GM12878 (cell line): ENCODE measurements around the gene PRDM16. TPM values are rescaled to one million over a fixed set of nuclear protein-coding genes. Genes with fewer than 3 reads are reported as not detected.

Source experiments
- ATAC-seq: fragments of 200-7000 bp; cut with Tn5 transposase; 3 replicates; pipeline ENCODE4 v1.9.1; 2020; ENCODE audit warnings: mild to moderate bottlenecking, moderate library complexity
- BruUV-seq: library from RNA; stranded (reverse); fragments of 400-500 nt; replicated peaks from 2 replicates; lab custom pipeline; 2021; lab: Mats Ljungman, UMichigan
- CTCF ChIA-PET: fragments of 300-600 bp; sonication (Branson Sonifier 250); formaldehyde crosslinking; extraction: SDS; loops from one replicate; lab custom pipeline; 2021; ENCODE audit warnings: inconsistent platforms; lab: Yijun Ruan, JAX
- POLR2A ChIA-PET: fragments of 350-600 bp; formaldehyde crosslinking; extraction: SDS; loops from one replicate; lab custom pipeline; 2021; ENCODE audit warnings: inconsistent platforms; lab: Charles Lee
- RAD21 ChIA-PET: fragments of 300-600 bp; sonication (Branson Sonifier 250); formaldehyde crosslinking; loops from one replicate; lab custom pipeline; 2023; ENCODE audit warnings: antibody characterized with exemption; ENCODE audit not compliant: unreplicated experiment; lab: Charles Lee
- SMC1A ChIA-PET: fragments of 300-600 bp; sonication (Branson Sonifier 250); formaldehyde crosslinking; loops from one replicate; lab custom pipeline; 2023; ENCODE audit not compliant: unreplicated experiment, uncharacterized antibody; lab: Charles Lee
- DNase-seq: peaks from one replicate; pipeline ENCODE4 v3.0.0-alpha.2; 2011; ENCODE audit warnings: low read depth, low spot score
- FAIRE-seq: peaks from 3 replicates; lab custom pipeline; 2011; peaks lifted over from hg19 to GRCh38; lab: Jason Lieb, UNC
- H2AFZ ChIP-seq: 2 replicates; pipeline ENCODE4 v1.6.0; 2011; ENCODE audit warnings: low read depth, low read length, control low read depth; ENCODE audit not compliant: control insufficient read depth
- H3K27ac ChIP-seq: 2 replicates; pipeline ENCODE4 v1.5.1; 2011; ENCODE audit warnings: control low read depth; ENCODE audit not compliant: control insufficient read depth, insufficient read depth
- H3K27me3 ChIP-seq, 2 experiments: replicated peaks in 1 of 2; 2 replicates each; pipeline versions ENCODE4 v1.6.0 to v1.6.1; 2011; ENCODE audit warnings: low read length in 1 of 2; ENCODE audit not compliant: control insufficient read depth in 2 of 2, insufficient read depth in 2 of 2
- H3K36me3 ChIP-seq, 2 experiments: 2 replicates each; pipeline ENCODE4 v1.5.1; 2011; ENCODE audit warnings: low read length in 1 of 2; ENCODE audit not compliant: control insufficient read depth in 2 of 2, insufficient read depth in 2 of 2
- H3K4me1 ChIP-seq: 2 replicates; pipeline ENCODE4 v1.6.1; 2011; ENCODE audit warnings: mild to moderate bottlenecking, low read length, moderate library complexity, mixed read lengths; ENCODE audit not compliant: control insufficient read depth, insufficient read depth
- H3K4me2 ChIP-seq: 2 replicates; pipeline ENCODE4 v1.6.0; 2011; ENCODE audit warnings: control low read depth; ENCODE audit not compliant: control insufficient read depth, insufficient read depth
- H3K4me3 ChIP-seq: fragments of 200-600 bp; sonication (generic); 2 replicates; pipeline ENCODE4 v1.5.1; 2016
- H3K79me2 ChIP-seq: 2 replicates; pipeline ENCODE4 v1.6.0; 2011; ENCODE audit warnings: low read length; ENCODE audit not compliant: control insufficient read depth, insufficient read depth
- H3K9ac ChIP-seq: 2 replicates; pipeline ENCODE4 v1.8.0; 2011; ENCODE audit warnings: low read length, control low read depth, mixed read lengths; ENCODE audit not compliant: control insufficient read depth, insufficient read depth
- H3K9me3 ChIP-seq: replicated peaks from 3 replicates; pipeline ENCODE4 v1.5.1; 2011; ENCODE audit warnings: mild to moderate bottlenecking, low read length; ENCODE audit not compliant: control insufficient read depth, insufficient read depth
- H4K20me1 ChIP-seq: 2 replicates; pipeline ENCODE4 v1.6.0; 2011; ENCODE audit not compliant: control insufficient read depth, insufficient read depth
- CHD4 ChIP-seq: fragments of 200-600 bp; sonication (generic); IDR thresholded peaks from 2 replicates; pipeline ENCODE4 v1.6.1; 2016; ENCODE audit warnings: mild to moderate bottlenecking
- SRF ChIP-seq, 2 experiments: IDR thresholded peaks; 2 replicates each; pipeline ENCODE4 v1.6.1; 2011; ENCODE audit warnings: low read depth in 2 of 2, low read length in 2 of 2, mild to moderate bottlenecking in 1 of 2, moderate library complexity in 1 of 2
- ZBED1 ChIP-seq: IDR thresholded peaks from 2 replicates; pipeline ENCODE4 v1.6.1; 2016; ENCODE audit warnings: borderline replicate concordance
- WGBS: methylation state at CpG from one replicate; pipeline ENCODE4 v1.1.6; 2016; ENCODE audit warnings: low lambda C conversion rate; ENCODE audit not compliant: insufficient replicate concordance, insufficient coverage; ENCODE audit errors: missing lambda C conversion rate; 5-methylcytosine and 5-hydroxymethylcytosine counted together
- in situ Hi-C: fragments of 300-500 bp; cut with MboI; formaldehyde crosslinking; loops from 9 replicates; pipeline ENCODE4 v1.14.3; 2018; ENCODE audit warnings: mixed read lengths
- intact Hi-C: fragments of 100-400 bp; cut with micrococcal nuclease; formaldehyde crosslinking; loops from one replicate; pipeline ENCODE4 v1.14.2; 2022; ENCODE audit not compliant: unreplicated experiment
- polyA plus RNA-seq, 11 experiments: library from polyadenylated mRNA; depleted of rRNA in 4 of 11; unstranded in 6 of 11; stranded (reverse) in 5 of 11; fragments of >200 nt; fragmentation: Nextera tagmentation in 4 of 11; fragmentation: Illumina TruSeq in 1 of 11; extraction: Ambion mirVana in 4 of 11; extraction: Trizol in 1 of 11; gene quantifications; 1 replicate in 1 of 11; 2 replicates in 10 of 11; pipeline versions ENCODE4 v1.2.1 to v1.2.3, GENCODE V29; 2011 to 2016; ENCODE audit warnings: inconsistent platforms in 2 of 11, missing spikeins in 2 of 11, low read depth in 1 of 11
- total RNA-seq, 4 experiments: library from RNA; depleted of rRNA in 3 of 4; stranded (reverse); fragments of >200 nt in 3 of 4; fragmentation: Illumina TruSeq in 1 of 4; extraction: Trizol in 1 of 4; gene quantifications; 2 replicates each; pipeline versions ENCODE4 v1.2.1 to v1.2.3, GENCODE V29; 2013 to 2021
- TF ChIP-seq, protein P1 (sequence below): IDR thresholded peaks from 2 replicates; pipeline ENCODE4 v1.6.1; 2011; ENCODE audit warnings: mild to moderate bottlenecking, low read depth, low read length, moderate library complexity; ENCODE audit not compliant: insufficient replicate concordance

Gene PRDM16
- total and polyA plus RNA-seq, 10 of the 15 experiments (the other 5 are each of a cell fraction or from before 2014, with no cell fraction given), result 0.03 TPM; not detected in 9

DNA sequence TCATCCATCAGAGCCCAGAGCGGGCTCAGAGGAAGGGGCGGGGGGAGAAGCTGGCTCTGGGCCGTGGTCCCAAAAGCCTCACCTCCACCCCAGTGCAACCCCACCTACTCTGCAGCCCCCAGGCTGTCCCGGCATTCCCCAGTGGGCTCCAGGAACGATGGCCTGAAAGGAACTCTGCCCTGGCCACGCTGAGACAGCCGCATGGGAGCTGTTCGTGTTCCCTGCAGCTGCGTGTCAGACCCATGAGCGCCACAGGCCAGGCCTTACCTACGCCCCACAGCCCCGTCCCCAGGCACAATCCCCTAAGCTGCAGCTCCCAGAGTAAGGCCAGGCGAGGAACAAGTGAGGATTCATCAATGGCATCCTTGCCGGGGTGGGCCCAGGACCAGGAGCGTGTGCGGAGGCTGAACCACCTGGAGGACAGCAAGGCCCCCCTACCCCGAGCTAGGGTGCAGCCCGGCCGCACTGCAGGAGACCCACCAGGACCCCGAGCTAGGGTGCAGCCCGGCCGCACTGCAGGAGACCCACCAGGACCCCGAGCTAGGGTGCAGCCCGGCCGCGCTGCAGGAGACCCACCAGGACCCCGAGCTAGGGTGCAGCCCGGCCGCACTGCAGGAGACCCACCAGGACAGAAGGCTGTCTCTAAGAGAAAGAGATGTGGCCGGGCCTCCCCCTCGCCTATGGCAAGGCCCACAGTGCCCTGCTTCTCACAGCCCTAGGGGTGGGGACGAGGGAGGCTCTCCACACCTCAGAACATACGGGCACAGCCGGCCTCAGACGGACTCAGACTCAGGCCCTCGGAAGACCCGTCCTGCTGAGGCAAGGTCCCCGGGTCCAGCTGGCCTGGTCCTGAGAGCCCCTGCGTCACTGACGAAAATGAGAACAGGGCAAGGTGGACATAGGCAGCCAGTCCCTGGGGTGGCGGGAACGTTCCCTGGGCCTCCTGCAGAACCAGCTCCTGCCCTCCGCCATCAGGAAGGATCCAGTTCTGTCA, 359.0 kb downstream of the PRDM16 start:
- WGBS, result 45% methylated on average over 36 of the region's 43 CpGs
- no peaks in the 10 kb centered on the region for H3K36me3 ChIP-seq
- no peak overlapping the region for H3K4me3 ChIP-seq
- no peak overlapping the region for H3K27ac ChIP-seq
- RAD21 ChIA-PET, result no interaction called here
- H3K9me3 ChIP-seq, result no peaks in the 10 kb centered on the region
- FAIRE-seq (no peak), ATAC-seq (no peak), DNase-seq (no peak)
- intact Hi-C loops (no loop called here), in situ Hi-C loops (loop anchor here (5.0 to 10.0 kb wide), 2 partner anchors 1016 to 1233 kb away; partner anchors contain the start of genes FAAP20 and PEX10)
- no TSS peak for BruUV-seq
- H3K27me3 ChIP-seq, result no peaks in the 10 kb centered on the region
- CTCF ChIA-PET, result interaction anchor here (1.1 kb wide), 1 partner anchor 11 kb away, joined by 3 read pairs; no protein-coding TSS in a partner anchor
- H3K9ac ChIP-seq, result no peak overlapping the region
- no peak for TF ChIP-seq ZBED1
- SMC1A ChIA-PET, result no interaction called here
- no peaks in the 10 kb centered on the region for H3K79me2 ChIP-seq
- H4K20me1 ChIP-seq, result no peaks in the 10 kb centered on the region
- no peak overlapping the region for H3K4me2 ChIP-seq
- POLR2A ChIA-PET, result no interaction called here
- H2AFZ ChIP-seq, result no peak overlapping the region
- no peaks in the 10 kb centered on the region for H3K4me1 ChIP-seq

DNA sequence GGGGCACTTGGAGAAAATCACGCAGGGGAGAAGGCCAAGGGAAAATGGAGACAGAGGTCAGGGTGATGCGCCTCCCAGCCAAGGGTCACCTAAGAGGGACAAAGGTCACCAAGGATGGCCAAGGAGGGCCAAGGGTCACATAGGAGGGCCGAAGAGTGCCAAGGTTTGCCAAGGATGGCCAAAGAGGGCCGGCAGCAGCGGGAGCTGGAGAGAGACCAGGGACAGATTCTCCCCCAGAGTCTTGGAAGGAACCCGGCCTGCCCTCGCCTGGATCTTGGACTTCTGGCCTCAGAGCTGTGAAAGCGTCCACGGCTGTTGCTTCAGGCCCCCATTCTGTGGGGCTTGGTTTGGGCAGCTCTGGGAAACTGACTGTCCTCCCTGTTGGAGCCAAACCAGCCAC, 359.9 kb downstream of the PRDM16 start:
- FAIRE-seq (no peak), DNase-seq (no peak), ATAC-seq (no peak)
- no peaks in the 10 kb centered on the region for H3K4me1 ChIP-seq
- no peaks in the 10 kb centered on the region for H3K27me3 ChIP-seq
- 24% methylated on average over 9 of the region's 9 CpGs for WGBS
- no peaks in the 10 kb centered on the region for H3K79me2 ChIP-seq
- no peaks in the 10 kb centered on the region for H3K9me3 ChIP-seq
- H3K4me3 ChIP-seq, result no peak overlapping the region
- no peak overlapping the region for H3K4me2 ChIP-seq
- RAD21 ChIA-PET, result no interaction called here
- POLR2A ChIA-PET, result no interaction called here
- SMC1A ChIA-PET, result no interaction called here
- H3K9ac ChIP-seq, result no peak overlapping the region
- no TSS peak for BruUV-seq
- no peak overlapping the region for H2AFZ ChIP-seq
- no peaks in the 10 kb centered on the region for H3K36me3 ChIP-seq
- in situ Hi-C loops (loop anchor here (5.0 to 10.0 kb wide), 2 partner anchors 1017 to 1234 kb away; partner anchors contain the start of genes FAAP20 and PEX10), intact Hi-C loops (no loop called here)
- TF ChIP-seq SRF (IDR thresholded peaks at IDR 0.05; ENCODE audit: low read depth in 2 of 2, low read length in 2 of 2), result no peak
- no peak for TF ChIP-seq CHD4
- TF ChIP-seq, protein P1, sequence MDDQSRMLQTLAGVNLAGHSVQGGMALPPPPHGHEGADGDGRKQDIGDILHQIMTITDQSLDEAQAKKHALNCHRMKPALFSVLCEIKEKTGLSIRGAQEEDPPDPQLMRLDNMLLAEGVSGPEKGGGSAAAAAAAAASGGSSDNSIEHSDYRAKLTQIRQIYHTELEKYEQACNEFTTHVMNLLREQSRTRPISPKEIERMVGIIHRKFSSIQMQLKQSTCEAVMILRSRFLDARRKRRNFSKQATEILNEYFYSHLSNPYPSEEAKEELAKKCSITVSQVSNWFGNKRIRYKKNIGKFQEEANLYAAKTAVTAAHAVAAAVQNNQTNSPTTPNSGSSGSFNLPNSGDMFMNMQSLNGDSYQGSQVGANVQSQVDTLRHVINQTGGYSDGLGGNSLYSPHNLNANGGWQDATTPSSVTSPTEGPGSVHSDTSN, result no peak
- CTCF ChIA-PET, result no interaction called here
- H4K20me1 ChIP-seq, result no peaks in the 10 kb centered on the region
- no peak overlapping the region for H3K27ac ChIP-seq
